ENCODE data around the gene LRRC71. TPM values are rescaled to one million over a fixed set of nuclear protein-coding genes. Genes with fewer than 3 reads are reported as not detected.
"Not testable (repeated sequence)": the region's sequence is repeated elsewhere in the genome, so short reads cannot be mapped to it uniquely, and the experiment has no call there.

Gene LRRC71
- total RNA-seq, 1 experiment from 2014 or later: not detected

DNA sequence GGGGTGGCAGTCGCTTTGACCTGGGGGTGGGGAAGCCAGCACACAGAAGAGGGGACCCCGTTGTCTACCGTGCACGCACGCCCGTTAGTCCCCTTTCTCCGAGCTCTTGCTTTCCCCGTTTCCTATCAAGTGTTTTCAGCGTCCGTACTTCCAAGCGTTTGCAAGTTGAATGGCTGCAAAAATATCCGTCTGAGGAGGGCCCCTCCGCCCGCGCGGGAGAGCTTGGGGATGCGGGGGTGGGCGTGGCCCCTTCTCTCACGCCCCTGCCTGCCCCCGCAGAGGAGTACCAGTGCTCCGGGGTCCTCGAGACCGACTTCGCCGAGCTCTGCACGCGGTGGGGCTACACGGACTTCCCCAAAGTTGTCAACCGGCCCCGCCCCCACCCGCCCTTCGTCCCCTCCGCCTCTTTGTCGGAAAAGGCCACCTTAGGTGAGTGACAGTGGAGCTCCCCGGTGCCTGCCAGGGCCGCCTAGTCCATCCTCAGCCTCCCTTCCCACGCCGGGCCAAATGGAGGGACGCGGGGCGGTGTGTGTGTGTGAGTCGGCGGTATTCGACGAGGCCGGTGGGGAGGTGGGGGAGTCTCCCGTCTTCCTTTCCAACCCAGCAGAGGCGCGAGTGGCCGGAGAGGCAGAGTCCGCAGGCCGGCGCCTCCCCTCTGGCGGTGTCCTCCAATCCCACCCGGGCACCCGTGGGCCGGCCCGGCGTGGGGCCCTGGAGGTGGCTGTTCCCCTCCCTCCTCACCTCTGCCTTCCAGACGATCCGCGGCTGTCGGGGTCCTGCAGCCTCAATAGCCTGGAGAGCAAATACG lies 3.4 kb downstream of the LRRC71 start:
- no peaks in the 10 kb centered on the region for H3K36me3 Mint-ChIP-seq (ENCODE audit: insufficient read depth, unreplicated experiment)
- TF ChIP-seq, protein P1, sequence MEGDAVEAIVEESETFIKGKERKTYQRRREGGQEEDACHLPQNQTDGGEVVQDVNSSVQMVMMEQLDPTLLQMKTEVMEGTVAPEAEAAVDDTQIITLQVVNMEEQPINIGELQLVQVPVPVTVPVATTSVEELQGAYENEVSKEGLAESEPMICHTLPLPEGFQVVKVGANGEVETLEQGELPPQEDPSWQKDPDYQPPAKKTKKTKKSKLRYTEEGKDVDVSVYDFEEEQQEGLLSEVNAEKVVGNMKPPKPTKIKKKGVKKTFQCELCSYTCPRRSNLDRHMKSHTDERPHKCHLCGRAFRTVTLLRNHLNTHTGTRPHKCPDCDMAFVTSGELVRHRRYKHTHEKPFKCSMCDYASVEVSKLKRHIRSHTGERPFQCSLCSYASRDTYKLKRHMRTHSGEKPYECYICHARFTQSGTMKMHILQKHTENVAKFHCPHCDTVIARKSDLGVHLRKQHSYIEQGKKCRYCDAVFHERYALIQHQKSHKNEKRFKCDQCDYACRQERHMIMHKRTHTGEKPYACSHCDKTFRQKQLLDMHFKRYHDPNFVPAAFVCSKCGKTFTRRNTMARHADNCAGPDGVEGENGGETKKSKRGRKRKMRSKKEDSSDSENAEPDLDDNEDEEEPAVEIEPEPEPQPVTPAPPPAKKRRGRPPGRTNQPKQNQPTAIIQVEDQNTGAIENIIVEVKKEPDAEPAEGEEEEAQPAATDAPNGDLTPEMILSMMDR (IDR thresholded peaks at IDR 0.05; ENCODE audit: unreplicated experiment): no peak
- H3K9me3 Mint-ChIP-seq (ENCODE audit: low read depth, unreplicated experiment): no peaks in the 10 kb centered on the region
- H3K27ac Mint-ChIP-seq (ENCODE audit: unreplicated experiment): no peak overlapping the region
- DNase-seq: no peak
- CTCF ChIA-PET: interaction anchor here (0.8 kb wide), 1 partner anchor 34 kb away, joined by 3 read pairs; no protein-coding TSS in a partner anchor
- H3K27me3 Mint-ChIP-seq (ENCODE audit: unreplicated experiment): peaks cover 97% of the 10 kb centered on the region
- H3K4me3 Mint-ChIP-seq (ENCODE audit: low read depth, unreplicated experiment): no peak overlapping the region
- BruUV-seq (replicated peaks): no TSS peak
- H3K4me1 Mint-ChIP-seq (ENCODE audit: low read depth, unreplicated experiment): peaks cover 7% of the 10 kb centered on the region
- intact Hi-C loops (cut with micrococcal nuclease; ENCODE audit: unreplicated experiment): no loop called here

DNA sequence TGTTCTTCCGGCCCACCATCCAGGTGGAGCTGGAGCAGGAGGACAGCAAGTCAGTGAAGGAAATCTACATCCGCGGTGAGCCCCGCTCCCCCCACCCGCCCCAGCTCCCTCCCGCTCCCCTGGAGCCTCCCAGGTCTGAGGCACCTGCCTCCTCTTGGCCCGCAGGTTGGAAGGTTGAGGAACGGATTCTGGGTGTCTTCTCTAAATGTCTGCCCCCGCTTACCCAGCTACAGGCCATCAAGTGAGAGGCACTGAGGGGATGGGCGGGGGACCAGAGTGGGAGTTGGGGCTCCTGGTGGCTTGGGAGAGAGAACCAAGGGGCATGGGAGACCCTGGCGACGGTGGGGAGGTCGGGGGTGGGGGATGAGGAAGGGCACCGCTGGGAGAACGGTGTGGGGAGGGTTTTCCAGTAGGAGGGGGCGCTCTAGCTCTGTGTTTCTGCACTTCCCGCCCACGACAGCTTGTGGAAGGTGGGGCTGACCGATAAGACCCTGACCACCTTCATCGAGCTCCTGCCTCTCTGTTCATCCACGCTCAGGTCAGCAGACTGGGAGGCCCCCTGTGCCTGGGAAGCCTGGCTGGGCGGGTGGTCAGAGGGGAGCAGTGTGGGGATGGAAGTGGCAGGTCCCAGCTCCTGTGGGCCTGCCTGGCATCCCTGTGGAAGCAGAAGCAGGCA lies 4.2 kb downstream of the LRRC71 start:
- H3K4me1 Mint-ChIP-seq (ENCODE audit: low read depth, unreplicated experiment): peaks cover 7% of the 10 kb centered on the region
- TF ChIP-seq, protein P1 (IDR thresholded peaks at IDR 0.05; ENCODE audit: unreplicated experiment): no peak
- no peaks in the 10 kb centered on the region for H3K36me3 Mint-ChIP-seq (ENCODE audit: insufficient read depth, unreplicated experiment)
- CTCF ChIA-PET: no interaction called here
- DNase-seq: no peak
- H3K27ac Mint-ChIP-seq (ENCODE audit: unreplicated experiment): no peak overlapping the region
- H3K4me3 Mint-ChIP-seq (ENCODE audit: low read depth, unreplicated experiment): no peak overlapping the region
- no peaks in the 10 kb centered on the region for H3K9me3 Mint-ChIP-seq (ENCODE audit: low read depth, unreplicated experiment)
- H3K27me3 Mint-ChIP-seq (ENCODE audit: unreplicated experiment): peaks cover 98% of the 10 kb centered on the region
- BruUV-seq (replicated peaks): no TSS peak
- intact Hi-C loops (cut with micrococcal nuclease; ENCODE audit: unreplicated experiment): no loop called here

DNA sequence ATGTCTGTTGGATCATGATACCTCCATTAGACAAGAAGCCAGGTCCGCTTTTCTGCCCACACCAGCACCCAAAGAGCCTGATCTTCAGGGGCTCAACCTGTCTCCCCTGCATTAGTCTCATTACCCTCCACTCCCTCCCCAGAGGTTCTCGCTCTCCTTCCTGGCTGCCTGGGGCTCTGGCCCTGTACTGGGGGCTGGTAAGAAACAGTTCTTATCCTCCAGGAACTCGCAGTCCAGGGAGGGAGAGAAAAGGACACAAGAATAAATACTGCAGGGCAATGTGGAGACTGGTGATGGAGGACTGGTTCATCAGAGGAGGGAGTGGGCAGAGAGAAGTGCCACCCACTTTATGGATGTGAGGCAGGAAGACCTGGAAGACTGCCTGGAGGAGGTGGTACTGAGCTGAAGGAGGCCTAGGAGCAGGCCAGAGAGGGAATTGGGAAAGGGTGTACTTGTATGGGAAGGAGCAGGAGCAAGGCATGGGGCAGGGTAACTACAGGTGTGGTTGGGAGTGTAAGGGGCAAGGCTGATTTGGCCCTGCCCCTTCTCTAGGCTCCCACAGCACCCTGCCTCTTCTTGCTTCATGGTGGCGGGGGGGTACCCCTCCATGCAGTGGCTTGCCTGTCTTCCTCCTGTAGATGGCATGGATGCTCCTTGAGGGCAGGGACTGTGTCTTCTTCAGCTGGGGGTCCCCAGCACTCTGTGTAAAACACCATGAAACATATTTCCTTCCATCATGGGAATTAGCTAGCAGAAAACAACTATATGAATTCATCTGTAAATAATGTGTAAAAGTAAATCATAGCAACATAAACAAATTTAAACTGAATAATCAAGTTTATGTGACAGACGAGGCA lies 5.0 kb downstream of the LRRC71 start:
- BruUV-seq (replicated peaks): no TSS peak
- peaks cover 7% of the 10 kb centered on the region for H3K4me1 Mint-ChIP-seq (ENCODE audit: low read depth, unreplicated experiment)
- no peaks in the 10 kb centered on the region for H3K36me3 Mint-ChIP-seq (ENCODE audit: insufficient read depth, unreplicated experiment)
- peaks cover 99% of the 10 kb centered on the region for H3K27me3 Mint-ChIP-seq (ENCODE audit: unreplicated experiment)
- CTCF ChIA-PET: interaction anchor here (0.7 to 1.5 kb wide), 3 partner anchors 15 to 33 kb away, joined by 3 to 13 read pairs (median 4); no protein-coding TSS in a partner anchor
- no peak overlapping the region for H3K4me3 Mint-ChIP-seq (ENCODE audit: low read depth, unreplicated experiment)
- intact Hi-C loops (cut with micrococcal nuclease; ENCODE audit: unreplicated experiment): no loop called here
- no peak overlapping the region for H3K27ac Mint-ChIP-seq (ENCODE audit: unreplicated experiment)
- no peak for DNase-seq
- no peaks in the 10 kb centered on the region for H3K9me3 Mint-ChIP-seq (ENCODE audit: low read depth, unreplicated experiment)
- TF ChIP-seq, protein P1 (IDR thresholded peaks at IDR 0.05; ENCODE audit: unreplicated experiment): no peak

DNA sequence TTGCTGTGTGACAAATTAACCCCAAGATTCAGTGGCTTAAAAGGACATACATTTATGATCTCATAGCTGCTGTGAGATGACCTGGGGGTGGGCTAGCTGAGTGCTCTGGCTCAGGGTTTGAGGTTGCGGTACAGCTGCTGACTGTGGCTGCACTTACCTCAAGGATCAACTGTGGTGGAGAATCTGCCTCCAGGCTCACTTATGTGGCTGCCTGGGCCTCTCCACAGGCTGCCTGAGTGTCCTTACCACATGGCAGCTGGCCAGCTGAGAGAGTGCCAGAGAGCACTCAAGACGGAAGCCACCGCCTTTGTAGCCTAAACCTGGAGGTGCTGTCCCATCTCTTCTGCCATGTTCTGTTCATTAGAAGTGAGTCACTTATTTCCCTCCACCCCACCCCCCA lies 5.7 kb downstream of the LRRC71 start:
- no TSS peak for BruUV-seq (replicated peaks)
- H3K9me3 Mint-ChIP-seq (ENCODE audit: low read depth, unreplicated experiment): no peaks in the 10 kb centered on the region
- CTCF ChIA-PET: interaction anchor here (0.7 to 1.5 kb wide), 4 partner anchors 16 to 34 kb away, joined by 3 to 13 read pairs (median 8); no protein-coding TSS in a partner anchor

DNA sequence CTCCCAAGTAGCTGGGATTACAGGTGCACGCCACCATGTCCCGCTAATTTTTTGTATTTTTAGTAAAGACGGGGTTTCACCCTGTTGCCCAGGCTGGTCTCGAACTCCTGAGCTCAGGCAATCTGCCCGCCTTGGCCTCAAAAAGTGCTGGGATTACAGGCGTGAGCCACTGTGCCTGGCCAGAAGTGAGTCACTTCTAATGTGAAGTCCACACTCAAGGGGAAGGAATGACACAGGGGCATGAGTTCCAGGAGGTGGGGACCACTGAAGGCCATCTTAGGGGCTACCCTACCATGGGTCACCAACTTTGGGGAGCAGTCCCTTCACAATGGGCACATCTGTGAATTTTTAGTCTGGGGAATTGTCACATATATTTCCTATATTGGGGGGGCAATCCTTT lies 6.3 kb downstream of the LRRC71 start:
- CTCF ChIA-PET: interaction anchor here (0.7 to 1.6 kb wide), 5 partner anchors 17 to 299 kb away, joined by 3 to 13 read pairs (median 9); no protein-coding TSS in a partner anchor
- intact Hi-C loops (cut with micrococcal nuclease; ENCODE audit: unreplicated experiment); H3K4me1 Mint-ChIP-seq (ENCODE audit: low read depth, unreplicated experiment); H3K9me3 Mint-ChIP-seq (ENCODE audit: low read depth, unreplicated experiment); H3K4me3 Mint-ChIP-seq (ENCODE audit: low read depth, unreplicated experiment); DNase-seq; H3K36me3 Mint-ChIP-seq (ENCODE audit: insufficient read depth, unreplicated experiment); BruUV-seq (replicated peaks); H3K27ac Mint-ChIP-seq (ENCODE audit: unreplicated experiment): not testable (repeated sequence)
- H3K27me3 Mint-ChIP-seq (ENCODE audit: unreplicated experiment): peaks cover 99% of the 10 kb centered on the region

More for the DNA sequence above, 5.7 kb downstream of the LRRC71 start:
- Mint-ChIP-seq H3K27ac (ENCODE audit: unreplicated experiment) (no peak overlapping the region), H3K4me1 (ENCODE audit: low read depth, unreplicated experiment) (peaks cover 7% of the 10 kb centered on the region), H3K36me3 (ENCODE audit: insufficient read depth, unreplicated experiment) (peaks cover 7% of the 10 kb centered on the region), H3K27me3 (ENCODE audit: unreplicated experiment) (peaks cover 99% of the 10 kb centered on the region), H3K4me3 (ENCODE audit: low read depth, unreplicated experiment) (no peak overlapping the region)
- TF ChIP-seq, protein P1 (IDR thresholded peaks at IDR 0.05; ENCODE audit: unreplicated experiment): no peak
- DNase-seq: peak; percentile 59
- intact Hi-C loops (cut with micrococcal nuclease; ENCODE audit: unreplicated experiment): no loop called here

Measured in Calu3 (cell line).